Skin of body (tissue), 2 donors: ENCODE measurements around the gene PTPRN2. TPM values are rescaled to one million over a fixed set of nuclear protein-coding genes. Genes with fewer than 3 reads are reported as not detected.
A peak's percentile ranks its signal among the peaks of the same experiment; 100 is the strongest.

ENCODE experiments used
- DNase-seq: peaks from one replicate; lab custom pipeline; 2025; lab: John Stamatoyannopoulos, UW
- total RNA-seq: library from RNA; depleted of rRNA; stranded (reverse); fragments of >200 nt; gene quantifications from one replicate; pipeline ENCODE4 v1.2.3, GENCODE V29; 2014

PTPRN2 gene
- total RNA-seq, 1 donor from 2014 or later, result 0.99 TPM

DNA sequence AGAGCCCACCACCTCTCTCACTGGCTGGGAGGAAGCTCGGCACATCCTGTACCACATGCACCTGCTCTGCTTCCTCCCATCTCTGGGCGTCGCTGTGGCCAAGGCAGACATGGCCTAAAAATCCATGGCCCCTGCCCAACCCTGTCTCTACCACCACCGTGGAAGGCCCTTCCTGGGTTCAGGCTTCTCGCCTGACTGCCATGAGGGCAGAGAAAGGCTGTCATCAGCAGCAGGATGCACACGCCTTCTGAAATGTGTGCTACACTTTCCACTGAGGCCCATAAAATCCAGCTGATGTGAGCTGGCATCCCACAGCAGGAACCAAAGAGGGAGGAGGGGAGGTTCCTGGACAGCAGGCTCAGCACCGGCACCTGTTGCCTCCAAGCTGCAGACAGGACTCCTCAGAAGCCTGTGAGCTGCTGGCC lies 93.4 kb downstream of the PTPRN2 start:
- DNase-seq, result no peak

DNA sequence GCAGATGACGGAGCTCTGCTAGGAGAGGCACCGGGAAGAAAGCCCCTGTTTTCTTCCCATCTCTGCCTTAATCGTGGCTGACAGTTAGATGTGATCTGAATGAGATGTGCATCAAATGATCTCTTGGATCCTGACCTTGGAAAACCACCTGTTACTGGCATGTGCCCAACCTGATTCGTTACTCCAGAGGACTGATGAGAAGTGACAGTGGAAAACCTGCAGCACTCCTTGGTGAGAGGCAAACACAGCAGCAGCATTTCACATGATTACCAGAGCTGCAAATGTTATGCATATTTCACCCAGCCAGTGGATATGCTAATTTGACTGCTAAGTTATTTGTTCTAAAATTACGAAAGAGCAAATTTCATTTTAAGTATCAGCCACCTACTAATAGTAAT lies 95.3 kb downstream of the PTPRN2 start:
- DNase-seq, result no peak

GRCh38 chr7:158491094-158491493 lies 96.5 kb downstream of the PTPRN2 start:
- DNase-seq, result no peak

DNA sequence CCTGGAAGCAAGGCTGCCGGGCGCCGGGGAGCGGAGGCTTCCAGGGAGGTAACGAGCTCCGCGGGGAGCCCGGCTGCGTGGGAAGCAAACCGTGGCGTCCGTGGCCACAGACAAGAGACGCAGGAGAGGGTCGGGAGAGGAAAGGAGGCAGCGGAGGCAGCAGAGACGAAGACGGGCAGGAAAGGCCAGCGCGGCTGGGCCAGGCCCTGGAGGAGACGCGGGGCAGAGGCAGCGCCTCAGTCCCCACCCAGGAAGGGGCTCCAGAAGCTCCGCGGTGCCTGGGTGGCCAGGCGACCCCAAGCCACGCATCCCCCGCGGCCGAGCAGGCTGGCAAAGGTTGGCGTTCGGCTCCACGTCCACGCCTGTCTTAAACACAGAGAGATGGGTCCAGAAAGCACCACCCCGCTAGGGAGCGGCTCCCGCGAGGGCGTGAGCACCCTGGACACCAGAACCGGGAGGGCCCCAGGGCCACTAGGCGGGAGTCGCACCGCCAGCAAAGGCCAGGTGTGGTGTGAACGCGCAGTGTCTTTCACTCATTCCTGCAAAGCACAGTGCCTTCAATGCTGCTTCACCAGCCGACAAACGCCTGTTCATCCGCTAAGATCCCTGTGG lies 97.3 kb downstream of the PTPRN2 start:
- no peak for DNase-seq

- no peak for DNase-seq
These were observed 98.0 kb downstream of the PTPRN2 start for GRCh38 chr7:158489462-158490155.

DNA sequence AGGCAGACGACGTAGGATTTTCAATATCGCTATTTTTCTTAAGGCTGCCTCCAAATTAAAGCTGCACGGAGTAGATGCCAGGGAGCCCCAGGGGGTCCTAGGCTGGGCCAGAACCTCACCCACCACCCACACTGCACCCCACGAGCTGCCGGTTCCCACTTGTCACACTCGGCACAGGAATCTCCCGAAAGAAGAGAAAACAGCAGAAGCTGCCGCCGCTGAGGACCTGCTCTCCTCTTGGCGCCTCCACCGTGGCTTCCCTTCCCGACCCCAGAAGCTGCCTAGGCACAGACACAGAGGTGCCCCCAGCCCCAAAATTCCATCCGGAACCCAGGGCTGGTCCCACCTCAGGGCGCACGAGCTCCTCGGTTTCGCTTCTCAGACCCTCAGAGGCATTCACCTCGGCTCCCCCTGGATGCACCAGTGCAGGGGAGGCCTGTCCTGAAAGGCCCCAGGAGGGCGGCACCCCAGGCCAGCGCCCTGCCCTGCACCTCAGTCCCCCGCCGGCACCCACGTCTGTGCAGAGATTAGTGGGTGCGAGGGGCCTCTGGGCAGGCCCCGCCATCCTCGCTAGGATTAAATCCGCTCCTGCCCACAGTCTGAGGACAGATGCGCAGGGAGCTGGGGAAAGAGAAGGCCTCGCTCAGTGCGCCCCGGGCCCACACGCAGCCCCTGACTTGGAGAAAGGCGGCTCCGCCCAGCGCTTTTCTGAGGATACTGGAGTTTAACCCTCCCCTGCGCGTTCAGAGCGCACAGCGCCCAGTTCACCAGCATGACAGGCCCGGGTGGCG lies 99.2 kb downstream of the PTPRN2 start:
- DNase-seq, result no peak

DNA sequence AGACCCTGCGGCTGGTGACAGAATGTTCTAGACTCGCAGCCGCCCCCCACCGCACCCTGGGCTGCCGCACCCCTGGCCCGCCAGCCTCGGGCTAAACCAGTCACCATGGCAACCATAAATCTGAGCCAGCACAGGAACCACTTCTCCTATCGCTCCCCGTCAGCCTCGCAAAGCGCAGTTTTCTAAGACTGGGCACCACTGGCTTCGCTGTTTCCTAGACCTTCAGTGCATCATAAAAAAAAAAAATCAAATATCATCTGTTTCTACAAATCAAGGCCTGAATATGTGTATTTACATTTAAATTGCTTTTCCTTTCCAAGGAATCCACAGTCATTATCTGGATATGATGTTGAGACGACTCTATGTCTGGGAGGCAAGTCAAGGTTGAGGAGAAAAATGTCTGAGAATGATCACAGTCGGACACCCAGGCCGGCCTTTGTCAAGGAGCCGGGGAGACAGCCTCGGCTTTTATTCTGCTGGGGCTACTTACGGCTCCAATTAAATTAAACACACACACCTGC lies 99.9 kb downstream of the PTPRN2 start:
- DNase-seq, result no peak

GRCh38 chr7:158486919-158487318 lies 100.7 kb downstream of the PTPRN2 start:
- DNase-seq, result no peak

GRCh38 chr7:158484801-158485531 lies 102.7 kb downstream of the PTPRN2 start:
- DNase-seq, result no peak

- DNase-seq, result no peak
These were observed 105.1 kb downstream of the PTPRN2 start for GRCh38 chr7:158482480-158482879.

GRCh38 chr7:158479664-158480025 lies 108.0 kb downstream of the PTPRN2 start:
- no peak for DNase-seq

- DNase-seq, result no peak
These were observed 108.5 kb downstream of the PTPRN2 start for GRCh38 chr7:158479021-158479663.

DNA sequence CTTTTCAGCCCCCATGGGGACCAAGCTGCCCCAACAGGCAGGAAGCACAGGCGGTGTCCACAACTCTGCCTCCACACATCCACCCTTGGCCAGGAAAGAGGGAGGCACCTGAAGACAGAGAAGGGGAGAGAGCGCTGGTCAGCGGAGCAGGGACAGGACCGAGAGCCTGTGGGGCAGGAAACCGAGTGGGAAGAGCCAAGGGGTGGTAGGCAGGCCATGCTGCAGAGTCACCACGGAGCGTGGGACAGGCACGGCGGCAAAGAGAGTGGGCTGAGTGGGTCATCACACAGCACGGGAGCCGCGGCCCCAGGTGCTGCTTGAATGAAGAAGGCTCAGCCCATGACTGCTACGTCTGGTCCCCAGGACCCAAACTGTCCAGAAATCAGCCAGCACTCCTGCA lies 109.8 kb downstream of the PTPRN2 start:
- DNase-seq, result no peak

DNA sequence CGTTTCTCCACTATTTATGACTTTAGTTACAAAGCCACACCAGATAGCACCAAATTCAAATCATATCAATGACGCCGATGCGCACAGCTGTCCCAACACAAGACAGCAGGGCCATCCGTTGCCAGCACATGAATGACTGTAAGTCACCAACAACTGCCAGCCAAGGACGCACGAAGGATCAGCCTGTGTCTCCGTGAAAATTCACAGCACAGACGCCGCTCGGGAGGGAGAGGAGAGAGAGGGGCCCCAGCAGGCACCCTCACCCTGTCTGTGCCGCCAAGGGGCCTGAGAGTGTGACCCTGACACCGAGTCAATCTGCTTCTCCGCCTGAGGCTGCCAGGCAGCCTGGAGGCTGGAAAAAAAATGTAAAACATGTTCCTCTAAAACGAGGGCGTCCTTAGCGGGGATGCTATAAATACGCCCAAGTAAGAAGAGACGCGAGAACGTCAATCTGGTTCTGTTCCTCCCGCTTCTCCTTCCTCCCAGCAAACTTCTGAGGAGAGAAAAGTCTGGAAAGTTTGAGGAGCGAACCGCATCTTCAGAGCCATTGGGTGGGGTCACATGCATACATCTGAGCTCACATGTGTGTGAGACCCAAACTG lies 111.2 kb downstream of the PTPRN2 start:
- no peak for DNase-seq

GRCh38 chr7:158475679-158476052 lies 112.0 kb downstream of the PTPRN2 start:
- DNase-seq, result no peak

- DNase-seq, result no peak
These were observed 112.5 kb downstream of the PTPRN2 start for GRCh38 chr7:158475036-158475678.

- DNase-seq, result no peak
These were observed 113.1 kb downstream of the PTPRN2 start for GRCh38 chr7:158474488-158474887.

GRCh38 chr7:158473946-158474345 lies 113.7 kb downstream of the PTPRN2 start:
- no peak for DNase-seq

DNA sequence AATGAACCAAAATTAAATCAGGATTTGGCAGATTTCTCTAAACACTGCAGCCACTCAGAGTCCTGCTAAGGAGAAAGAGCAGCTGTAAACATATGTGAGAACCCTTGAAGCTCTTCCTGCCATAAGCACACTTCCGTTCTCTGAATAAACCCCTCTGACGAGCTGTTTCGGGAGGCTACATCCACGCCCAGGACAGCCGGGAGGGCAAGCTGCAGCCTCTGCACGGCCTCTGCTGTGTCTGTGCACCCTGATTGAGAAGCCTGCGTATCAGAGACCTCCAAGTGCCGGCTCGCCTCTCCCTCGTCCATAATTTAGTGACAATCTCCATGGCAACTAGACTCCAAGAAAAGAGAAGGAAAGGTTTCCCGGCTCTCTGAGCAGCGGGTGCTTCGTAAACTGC lies 114.4 kb downstream of the PTPRN2 start:
- DNase-seq, result peak; percentile 41

DNA sequence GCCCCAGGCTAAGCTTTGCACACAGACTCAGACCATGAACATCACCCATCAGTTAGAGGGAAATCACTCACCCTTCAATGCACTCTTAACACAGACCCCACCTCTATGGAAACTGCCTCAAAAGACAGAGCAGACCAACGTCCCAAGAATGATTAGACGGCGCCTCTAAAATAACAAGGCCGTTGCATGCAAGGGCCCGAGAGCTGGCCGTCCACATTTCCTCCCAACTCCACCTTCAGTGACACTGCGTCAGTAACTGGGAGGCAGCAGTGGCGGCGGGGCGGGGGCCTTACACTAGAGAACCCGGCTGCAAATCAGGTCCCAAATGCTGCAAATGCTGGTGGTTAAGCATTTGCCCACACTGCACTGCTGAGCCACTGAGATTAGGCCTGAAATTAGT lies 115.0 kb downstream of the PTPRN2 start:
- DNase-seq, result no peak
